ENCODE measurements around the gene ARIH1.
"Not testable (repeated sequence)": the region's sequence is repeated elsewhere in the genome, so short reads cannot be mapped to it uniquely, and the experiment has no call there.

ARIH1 gene

GRCh38 chr15:72614810-72615532, 140.8 kb downstream of the ARIH1 start:
- no peak for DNase-seq

GRCh38 chr15:72615533-72616233, 141.6 kb downstream of the ARIH1 start:
- DNase-seq, result not testable (repeated sequence)

GRCh38 chr15:72616491-72617210, 142.5 kb downstream of the ARIH1 start:
- DNase-seq, result no peak

GRCh38 chr15:72623854-72624253, 149.7 kb downstream of the ARIH1 start:
- DNase-seq, result not testable (repeated sequence)

- DNase-seq, result not testable (repeated sequence)
These were observed 152.0 kb downstream of the ARIH1 start for GRCh38 chr15:72626153-72626552.

- not testable (repeated sequence) for DNase-seq
These were observed 154.3 kb downstream of the ARIH1 start for GRCh38 chr15:72628249-72629067.

GRCh38 chr15:72629068-72629570, 155.0 kb downstream of the ARIH1 start:
- DNase-seq, result not testable (repeated sequence)

- peak; percentile 68 for DNase-seq
These were observed 162.6 kb downstream of the ARIH1 start for GRCh38 chr15:72636519-72637282.

- not testable (repeated sequence) for DNase-seq
These were observed 165.8 kb downstream of the ARIH1 start for GRCh38 chr15:72639759-72640483.

GRCh38 chr15:72642271-72642670, 168.1 kb downstream of the ARIH1 start:
- DNase-seq, result not testable (repeated sequence)

GRCh38 chr15:72648631-72649253, 174.6 kb downstream of the ARIH1 start:
- not testable (repeated sequence) for DNase-seq
